Inflammatory macrophage treated with lipopolysaccharide for 1 hour (primary cell): ENCODE data around the gene FAM50B.

Experiments used
- DNase-seq, 2 donors: peaks; one replicate each; pipeline ENCODE4 v3.0.0-alpha.2; 2020 to 2022

The FAM50B gene

DNA sequence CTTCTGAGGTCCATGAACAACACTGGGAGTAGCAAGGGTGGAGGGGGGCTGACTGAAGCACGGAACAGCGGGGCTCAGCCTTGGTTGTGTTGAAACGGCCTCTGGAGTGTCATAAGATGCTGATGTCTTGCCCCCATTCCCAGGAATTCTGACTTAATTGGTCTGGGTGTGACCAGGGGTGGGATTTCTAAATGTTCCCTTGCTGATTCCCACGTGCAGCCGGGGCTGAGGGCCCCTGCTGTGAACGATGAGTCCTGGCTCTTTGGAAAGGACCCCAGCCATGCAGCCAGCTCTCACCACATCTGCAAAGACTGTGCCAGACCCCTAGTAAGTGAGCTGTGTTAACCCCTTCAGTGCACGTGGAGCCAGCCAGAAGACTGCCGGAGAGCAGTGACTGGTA is 28.6 kb upstream of the FAM50B start:
- no peak for DNase-seq

DNA sequence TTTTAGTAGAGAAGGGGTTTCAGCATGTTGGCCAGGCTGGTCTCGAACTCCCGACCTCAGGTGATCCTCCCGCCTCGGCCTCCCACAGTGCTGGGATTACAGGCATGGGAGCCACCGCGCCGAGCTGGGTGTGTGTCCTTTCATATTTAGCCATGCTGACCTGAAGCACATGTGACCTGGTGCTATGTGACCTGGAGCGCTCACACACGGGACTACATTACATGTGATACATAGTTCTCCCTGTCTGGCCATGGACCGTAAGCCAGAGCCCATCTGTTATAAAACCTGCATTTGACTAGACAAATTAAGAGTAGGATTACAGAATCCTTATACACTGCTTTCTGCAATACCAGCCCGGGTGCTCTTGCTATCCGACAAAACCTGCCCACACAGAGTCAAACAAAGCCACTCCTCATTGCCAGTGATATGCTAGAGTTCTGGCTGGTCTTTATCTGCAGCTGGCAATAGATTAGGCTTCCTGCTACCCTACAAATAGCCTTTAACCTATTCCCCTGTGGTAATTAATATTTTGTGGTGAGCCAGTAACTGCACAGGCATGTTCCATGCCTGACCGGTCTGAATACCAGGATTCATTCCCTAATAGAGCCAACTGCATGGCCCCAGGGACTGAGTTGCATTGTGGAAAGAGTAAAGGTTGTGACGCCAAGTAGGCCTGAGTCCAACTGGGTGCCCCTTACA is 26.3 kb upstream of the FAM50B start:
- DNase-seq: no peak

DNA sequence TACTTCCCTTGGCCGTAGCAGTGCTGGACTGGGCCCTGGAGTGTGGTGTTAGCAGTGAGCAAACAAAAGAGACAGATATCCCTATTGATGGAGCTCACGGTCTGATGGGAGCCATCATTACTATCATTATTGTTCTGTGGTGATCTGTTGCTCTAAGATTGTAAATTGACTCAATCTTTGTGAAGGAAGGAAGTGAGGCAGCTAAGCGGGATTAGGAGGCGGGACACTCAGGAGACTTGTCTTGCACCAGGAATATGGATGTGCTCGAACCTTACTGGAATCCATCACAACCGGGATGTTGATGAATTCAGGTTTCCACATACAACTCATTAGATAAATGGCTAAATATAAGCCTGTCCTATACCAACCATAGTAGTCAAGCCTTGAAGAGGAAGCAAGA is 25.5 kb upstream of the FAM50B start:
- no peak for DNase-seq

DNA sequence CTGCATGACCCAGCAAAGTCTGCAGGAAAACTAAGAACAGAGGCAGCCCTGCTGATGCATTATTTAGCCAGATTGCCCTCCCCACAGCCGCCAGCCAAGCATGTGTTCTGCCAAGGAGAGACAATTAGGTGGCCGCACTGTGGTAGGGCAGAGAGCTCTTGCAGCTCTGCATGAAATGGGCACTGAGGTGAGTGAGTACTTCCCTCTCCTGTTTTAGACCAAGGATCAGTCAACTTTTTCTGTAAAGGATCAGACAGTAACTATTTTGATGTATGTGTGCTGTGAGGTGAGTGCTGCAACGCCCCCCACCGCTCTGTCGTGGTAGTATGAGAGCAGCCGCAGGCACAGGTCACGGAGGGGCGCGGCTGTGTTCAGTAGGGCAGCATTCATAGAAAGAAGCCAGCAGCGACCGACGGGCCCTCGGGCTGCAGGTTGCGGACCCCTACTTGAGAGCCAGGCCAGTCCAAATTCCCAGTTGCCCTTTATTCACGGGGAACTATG is 23.8 kb upstream of the FAM50B start:
- DNase-seq: no peak

DNA sequence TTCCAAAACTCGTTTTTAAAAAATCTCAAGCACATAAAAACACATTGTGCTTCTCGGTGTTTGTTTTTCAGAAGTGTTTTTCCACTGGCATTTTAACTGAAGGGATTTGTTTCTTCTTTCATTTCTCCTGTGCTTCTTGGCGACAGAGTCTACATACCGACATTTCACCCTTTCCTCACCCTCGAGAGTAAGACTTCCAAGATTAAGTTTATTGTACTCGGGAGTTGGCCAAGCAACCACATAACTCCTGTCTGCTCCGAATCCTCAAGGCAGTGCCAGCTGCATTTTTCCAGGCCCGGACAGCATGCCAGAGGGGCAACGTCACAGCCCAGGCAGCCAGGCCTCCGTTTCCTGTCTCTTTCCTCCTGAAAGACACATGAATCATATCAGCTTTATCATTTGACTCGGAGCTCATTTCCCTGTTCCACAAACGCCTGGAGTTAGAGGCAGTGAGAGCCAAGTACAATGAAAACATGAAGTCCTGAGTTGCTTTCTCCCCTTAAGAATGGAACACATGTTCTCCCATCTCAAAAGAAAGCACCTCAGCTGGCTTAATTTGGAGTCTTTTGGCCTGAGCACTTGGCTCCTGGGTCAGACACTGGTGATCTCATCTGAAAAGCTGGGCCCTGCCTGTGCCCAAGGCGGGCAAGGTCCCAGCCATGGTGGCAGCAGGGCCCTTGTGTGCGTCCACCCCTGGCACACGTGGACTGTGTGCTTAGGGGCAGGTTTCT is 23.2 kb upstream of the FAM50B start:
- DNase-seq: no peak

DNA sequence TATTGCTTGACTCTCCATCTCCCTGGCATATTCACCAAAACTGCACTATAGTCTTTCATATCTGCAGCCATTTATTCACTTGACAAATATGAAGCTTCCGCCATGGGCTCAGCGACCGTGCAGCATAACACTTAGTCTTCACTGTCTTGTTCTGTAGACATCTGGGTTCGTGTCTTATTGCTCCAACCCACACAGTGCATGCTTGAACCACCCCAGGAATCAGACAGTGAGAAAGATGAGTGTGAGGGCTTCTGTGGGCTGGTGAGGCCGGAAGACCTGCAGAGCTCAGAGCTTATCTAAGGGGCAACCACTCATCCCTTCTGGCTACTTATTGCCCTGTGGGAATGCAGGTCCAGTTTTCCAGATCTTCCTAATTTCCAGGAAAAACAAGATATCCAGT is 19.9 kb upstream of the FAM50B start:
- DNase-seq: no peak

DNA sequence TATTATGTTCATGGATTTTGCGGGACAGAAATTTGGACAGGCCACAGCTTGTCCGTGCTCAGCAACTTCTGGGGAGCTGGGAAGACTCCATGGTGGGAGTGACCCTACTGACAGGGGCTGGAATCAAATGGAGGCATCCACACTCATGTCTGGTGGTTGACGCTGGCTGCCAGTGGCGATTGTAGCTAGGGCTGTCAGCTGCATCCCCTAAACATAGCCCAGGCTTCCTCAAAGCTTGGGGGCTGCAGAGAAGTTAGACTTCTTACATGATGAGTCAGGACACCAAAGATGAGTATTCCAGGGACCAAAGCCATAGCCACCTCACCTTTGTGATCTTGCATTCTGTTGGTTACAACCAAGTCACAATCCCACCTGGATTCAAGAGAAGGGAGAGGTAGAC is 18.4 kb upstream of the FAM50B start:
- no peak for DNase-seq

DNA sequence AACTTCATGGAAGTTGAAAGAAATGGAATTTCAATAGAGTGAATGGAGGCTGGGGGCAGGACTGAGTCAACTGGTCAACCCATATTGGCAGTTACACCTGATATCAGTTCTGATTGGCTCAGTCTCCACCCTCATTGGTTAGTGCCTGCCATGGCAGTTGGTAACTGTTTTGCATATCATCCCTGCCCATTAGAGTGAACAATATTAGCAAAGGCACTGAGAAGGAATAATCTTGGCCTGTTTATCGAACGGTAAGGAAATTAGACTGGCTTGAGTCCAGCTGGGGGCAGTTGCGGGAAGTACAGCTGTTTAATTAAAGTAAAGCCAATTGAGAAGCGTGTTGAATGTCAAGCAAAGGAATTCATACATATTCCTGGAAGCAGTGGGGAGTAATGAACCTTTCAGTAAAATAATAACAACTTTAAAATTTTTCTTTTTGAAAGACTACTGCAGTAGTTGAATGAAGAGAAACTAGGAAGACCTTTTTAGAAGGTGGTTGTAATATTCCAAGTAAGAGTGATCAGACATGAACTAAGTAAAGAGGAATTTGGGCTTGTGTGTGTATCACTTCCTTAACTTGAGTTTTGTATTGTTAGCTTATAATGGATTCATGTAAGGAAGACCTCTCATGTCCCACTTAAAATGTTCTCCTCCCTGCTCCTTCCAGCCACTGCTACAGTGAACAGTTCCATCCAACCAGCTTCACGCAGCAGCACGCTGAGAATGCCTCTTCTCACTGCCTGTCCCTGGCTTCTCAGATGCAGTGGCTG is 17.2 kb upstream of the FAM50B start:
- DNase-seq: no peak

DNA sequence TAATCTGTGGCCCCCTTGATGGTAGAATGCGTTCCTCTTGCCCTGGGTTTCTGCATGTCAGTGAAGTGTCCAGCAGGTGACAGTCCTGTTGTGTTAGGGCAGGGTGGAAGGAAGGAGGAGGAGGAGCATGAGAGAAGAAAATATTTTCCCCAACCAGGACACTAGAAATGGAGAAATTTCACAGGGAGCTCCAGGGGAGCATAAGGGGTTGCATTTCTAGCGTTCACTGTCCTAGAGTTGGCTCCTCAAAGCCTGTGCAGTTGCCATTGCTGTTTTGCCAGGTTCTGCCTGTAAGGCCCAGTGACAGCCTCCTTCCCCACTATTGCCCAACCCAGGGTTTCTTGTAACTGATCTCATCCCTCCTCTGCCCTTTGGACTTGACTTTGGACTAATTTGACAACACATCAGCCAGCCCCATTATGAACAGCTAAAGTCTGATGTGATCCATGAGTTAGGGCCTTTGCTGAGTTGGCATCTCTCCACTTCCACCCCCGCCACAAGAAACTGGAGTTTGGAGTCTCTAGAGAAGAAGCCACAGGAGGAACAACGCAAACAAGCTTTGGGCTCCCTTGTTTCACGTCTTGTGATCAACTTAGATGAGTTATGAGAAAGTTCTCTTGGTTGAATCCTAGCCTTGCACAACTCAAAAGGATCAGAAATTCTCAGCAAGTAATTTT is 14.0 kb upstream of the FAM50B start:
- DNase-seq: peak; percentile 75 to 86

DNA sequence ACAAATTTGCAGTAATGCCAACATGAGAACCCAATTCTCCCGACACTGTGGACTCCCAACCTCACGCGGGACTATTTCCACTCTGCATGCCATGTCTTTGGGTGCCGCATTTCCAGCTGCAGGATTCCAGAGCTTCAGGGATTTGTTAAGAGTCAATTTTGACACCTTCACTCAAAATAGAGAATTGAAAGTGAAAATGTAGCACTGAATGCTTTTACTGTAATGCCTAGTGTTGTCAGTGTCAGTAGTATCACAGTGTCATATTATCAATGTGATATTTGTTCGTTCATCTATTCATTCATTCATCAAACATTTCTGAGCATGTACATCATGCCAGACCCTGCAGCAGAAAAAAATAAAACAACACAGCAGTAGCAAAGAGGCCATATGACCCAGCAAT is 13.4 kb upstream of the FAM50B start:
- peak; percentile 38 to 40 for DNase-seq

DNA sequence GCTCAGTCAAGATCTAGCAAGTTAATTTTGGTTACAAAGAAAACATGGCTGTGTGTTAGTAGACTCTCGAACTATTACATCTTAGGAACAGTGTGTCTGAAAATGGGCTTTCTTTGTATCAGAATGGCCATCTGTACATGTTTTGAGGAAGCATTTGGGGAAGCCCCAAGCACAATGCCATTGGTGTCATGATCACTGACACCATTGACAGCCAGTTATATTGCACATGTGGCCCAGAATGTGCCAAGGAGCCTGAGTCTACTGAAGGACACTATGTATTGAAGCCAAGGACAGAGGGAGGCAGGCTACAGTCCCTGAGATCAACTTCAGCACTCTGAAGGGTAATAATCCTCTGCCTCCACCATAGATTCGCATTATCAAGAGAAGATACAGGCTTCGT is 12.6 kb upstream of the FAM50B start:
- DNase-seq: peak; percentile 35 to 66

DNA sequence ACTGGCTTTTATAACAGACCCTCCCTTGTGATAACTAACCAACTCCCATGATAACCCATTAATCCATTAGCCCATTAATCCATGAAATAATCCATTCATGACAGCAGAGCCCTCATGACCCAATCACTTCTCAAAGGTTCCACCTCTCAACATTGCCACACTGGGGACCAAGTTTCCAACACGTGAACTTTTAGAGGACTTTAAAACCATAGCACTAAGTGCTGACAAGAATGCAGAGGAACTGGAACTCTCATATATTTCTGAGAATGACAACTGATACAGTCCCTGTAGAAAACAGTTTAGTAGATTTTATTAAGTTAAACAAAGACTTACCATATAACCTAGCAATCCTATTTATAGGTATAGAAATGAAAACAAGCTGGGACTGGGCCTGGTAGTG is 11.4 kb upstream of the FAM50B start:
- no peak for DNase-seq

DNA sequence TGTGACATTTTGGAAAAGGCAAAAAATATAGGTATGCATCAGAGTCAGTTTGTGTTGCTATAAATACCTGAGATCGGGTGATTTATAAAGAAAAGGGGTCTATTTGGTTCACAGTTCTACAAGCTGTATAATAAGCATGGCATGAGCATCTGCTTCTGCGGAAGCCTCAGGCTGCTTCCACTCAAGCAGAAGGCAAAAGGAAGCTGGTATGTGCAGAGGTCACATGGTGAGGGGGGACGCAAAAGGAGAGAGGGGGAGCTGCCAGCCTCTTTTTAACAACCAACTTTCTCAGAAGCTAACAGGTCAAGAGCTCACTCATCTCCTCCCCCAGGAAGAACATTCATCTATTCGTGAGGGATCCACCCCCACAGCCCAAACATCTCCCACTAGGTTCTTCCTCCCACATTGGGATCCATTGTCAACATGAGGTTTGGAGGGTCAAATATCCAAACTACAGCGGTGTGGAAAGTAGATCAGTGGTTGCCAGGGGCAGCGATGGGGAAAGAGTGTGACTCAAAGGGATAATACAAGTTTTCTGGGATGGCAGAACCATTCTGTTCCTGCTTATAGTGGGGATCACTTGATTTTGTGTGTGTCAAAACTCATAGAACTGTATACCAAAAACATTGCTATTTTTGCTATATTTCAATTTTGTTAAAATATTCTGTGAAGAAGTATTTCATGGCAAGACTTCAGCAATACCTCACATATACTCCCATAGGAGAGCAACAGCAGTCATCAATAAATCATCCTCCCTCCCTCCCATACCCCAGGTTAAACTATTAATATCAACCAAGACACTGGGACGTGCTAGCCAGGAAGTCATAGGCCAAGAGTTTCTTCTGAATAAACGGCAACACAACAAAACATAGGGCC is 9.9 kb upstream of the FAM50B start:
- no peak for DNase-seq

DNA sequence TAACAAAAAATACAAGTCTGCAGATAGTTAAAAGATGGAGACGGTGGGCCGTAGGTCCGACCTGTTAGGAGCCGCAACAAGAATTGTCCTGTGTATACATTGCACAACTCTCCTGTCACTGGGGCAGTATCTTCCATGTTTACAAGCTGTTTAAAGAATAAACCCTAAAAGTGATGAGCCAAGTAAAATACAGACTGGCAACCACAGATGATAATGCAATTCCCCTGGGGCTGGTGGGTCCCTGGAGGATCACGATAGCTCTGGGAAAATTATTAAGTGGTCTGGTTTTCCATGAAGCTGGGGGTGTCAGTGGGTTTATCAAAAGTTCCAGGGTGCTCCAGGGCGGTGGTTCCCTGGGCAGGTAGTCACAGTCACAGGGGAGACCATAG is 8.1 kb upstream of the FAM50B start:
- DNase-seq: no peak

DNA sequence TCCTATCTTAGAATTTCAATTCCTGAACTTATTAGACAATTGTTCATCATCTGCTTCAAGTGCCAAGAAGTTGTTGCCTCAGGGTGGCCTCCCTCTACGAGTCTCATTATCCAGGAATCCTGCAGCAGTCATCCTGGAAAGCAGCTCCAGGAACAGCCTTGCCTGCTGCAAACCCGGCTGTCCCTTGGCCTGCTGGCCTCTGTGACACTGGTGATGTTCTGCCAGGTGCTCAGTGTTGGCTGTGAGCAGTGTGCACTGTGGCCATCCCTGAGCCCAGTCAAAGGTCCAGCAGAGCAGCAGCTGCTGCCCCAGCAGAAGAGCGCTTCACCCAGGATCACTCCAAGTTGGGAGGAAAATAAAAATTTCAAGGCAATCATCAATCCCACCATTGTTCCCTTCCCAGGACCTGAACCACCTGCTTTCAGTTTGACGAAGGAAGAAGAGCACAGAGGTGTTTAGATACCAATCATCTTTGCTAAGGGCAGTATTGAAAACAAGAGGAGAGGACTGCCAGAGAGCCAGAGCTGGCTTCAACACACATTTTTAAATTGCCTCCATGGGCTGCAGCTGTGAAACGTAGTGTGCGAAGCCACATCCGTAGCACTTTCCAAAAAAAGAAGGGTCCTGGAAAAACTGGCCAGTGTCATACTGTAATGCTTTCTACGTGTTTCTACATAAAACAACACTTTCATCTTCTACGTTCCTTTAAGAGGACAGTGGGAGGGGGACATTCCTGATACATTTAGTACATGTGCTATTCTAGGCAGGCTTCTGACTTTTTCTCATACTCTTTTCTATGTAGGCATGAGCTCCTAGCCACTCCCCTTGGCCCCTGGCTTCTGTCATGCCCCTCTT is 7.2 kb upstream of the FAM50B start:
- DNase-seq: no peak

DNA sequence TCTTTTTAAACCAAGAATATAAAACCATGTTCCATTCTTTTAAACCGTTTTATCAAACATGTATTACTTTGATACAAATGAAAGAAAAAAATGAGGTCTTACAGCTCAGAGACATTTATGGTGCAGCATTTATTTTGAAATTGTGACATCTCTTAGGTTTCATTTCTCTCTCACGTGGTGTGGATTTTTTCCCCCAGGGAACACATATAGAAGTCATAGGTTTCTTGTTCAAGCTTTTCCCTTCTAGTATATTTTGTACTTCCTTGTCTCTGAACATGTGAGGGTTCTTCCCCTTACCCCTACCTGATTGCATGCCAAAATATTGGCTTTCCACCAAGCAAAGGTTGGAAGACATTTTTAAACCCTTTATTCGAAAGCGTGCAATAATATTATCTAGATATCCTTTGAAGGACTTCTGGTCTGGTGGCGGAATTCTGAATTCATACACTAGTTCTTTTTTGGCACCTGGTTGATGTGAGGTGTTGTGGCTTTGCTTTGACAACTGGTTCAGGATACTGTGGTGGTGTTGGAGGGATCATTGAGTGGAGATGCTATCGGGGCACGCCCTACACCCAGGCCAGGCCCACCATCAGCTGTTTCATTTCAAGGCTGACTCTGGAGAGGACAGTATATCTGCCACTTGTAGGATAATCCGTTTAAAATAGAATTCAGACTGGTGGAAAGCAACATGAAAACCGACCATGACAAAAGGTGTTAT is 5.6 kb upstream of the FAM50B start:
- peak; percentile 51 to 55 for DNase-seq

DNA sequence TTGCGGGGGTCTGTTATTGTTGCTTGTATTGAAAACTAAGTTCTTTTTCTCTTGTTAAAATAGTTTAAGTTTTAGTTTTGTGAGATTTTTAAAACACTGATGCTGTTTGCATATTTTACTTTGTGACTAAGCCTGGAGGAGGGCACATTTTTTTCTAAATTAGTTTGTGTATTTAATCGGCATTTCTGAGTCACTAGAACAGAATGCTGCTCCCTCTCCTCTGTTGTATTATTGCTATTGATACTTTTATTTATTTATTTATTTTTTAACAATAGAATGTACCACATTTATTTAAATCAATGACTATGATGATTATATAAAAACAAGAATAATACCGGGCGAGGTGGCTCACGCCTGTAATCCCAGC is 5.1 kb upstream of the FAM50B start:
- DNase-seq: no peak

DNA sequence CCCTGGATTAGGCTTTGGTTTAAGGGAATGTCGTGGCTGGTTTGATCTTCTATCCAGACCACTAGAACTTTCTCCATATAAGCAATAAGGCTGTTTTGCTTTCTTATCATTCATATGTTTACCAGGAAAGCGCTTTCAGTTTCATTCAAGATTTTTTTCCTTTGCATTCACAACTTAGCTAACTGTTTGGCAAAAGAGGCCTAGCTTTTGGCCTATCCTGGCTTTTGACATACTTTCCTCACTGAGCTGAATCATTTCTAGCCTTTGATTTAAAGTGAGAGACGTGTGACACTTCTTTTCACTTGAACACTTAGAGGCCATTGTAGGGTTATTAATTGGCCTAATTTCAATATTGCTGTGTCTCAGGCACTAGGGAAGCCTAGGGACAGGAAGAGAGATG is 1.7 kb upstream of the FAM50B start:
- no peak for DNase-seq

DNA sequence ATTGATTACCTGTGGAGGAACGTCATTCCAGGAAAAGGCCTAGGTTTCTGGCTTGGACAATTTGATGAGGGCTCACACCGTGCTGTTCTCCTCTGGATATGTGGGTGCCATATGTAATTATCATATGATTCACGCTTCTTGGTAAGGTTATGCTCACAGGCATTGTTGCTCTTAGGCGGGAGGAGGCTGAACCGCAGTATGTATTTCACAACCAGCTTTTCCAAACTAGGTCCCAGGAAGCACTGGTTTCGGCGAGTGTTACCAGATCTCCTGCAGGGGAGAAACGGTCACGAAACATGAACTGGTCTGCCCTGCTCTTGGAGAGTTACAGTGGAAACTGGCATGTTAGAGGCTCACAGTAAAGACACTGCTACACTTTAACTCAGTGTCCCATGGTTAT is 793 bp upstream of the FAM50B start:
- DNase-seq: no peak

DNA sequence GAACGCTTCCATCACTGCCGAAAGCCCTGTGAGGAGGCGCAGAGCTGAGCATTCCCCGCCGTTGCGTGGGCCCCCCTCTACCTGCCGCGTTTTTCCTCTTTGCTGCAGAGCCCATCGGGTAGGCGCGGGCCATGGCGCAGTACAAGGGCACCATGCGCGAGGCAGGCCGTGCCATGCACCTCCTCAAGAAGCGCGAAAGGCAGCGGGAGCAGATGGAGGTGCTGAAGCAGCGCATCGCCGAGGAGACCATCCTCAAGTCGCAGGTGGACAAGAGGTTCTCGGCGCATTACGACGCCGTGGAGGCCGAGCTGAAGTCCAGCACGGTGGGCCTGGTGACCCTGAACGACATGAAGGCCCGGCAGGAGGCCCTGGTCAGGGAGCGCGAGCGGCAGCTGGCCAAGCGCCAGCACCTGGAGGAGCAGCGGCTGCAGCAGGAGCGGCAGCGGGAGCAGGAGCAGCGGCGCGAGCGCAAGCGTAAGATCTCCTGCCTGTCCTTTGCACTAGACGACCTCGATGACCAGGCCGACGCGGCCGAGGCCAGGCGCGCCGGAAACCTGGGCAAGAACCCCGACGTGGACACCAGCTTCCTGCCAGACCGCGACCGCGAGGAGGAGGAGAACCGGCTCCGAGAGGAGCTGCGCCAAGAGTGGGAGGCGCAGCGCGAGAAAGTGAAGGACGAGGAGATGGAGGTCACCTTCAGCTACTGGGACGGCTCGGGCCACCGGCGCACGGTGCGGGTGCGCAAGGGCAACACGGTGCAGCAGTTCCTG is 693 bp downstream of the FAM50B start:
- DNase-seq: no peak
